CD4-positive, alpha-beta T cell (primary cell): ENCODE results near the gene FAM89A. TPM values are rescaled to one million over a fixed set of nuclear protein-coding genes. Genes with fewer than 3 reads are reported as not detected.
A peak's percentile ranks its signal among the peaks of the same experiment; 100 is the strongest.

Source experiments
- ATAC-seq: fragments of 200-7000 bp; cut with Tn5 transposase; one replicate; pipeline ENCODE4 v1.10.0; 2022; ENCODE audit warnings: mild to moderate bottlenecking; ENCODE audit not compliant: poor library complexity
- CTCF ChIA-PET: fragments of 350-600 bp; sonication (Branson Sonifier 250); formaldehyde crosslinking; loops from one replicate; lab custom pipeline; 2021; ENCODE audit warnings: antibody characterized with exemption, inconsistent platforms; lab: Charles Lee
- POLR2A ChIA-PET: fragments of 350-600 bp; sonication (Branson Sonifier 250); formaldehyde crosslinking; loops from one replicate; lab custom pipeline; 2021; ENCODE audit warnings: antibody characterized with exemption, inconsistent platforms; lab: Charles Lee
- DNase-seq, 14 experiments: peaks; one replicate each; pipeline ENCODE4 v3.0.0-alpha.2; 2013 to 2020; ENCODE audit warnings: mixed read lengths in 2 of 14
- H3K27ac ChIP-seq, 2 donors: one replicate each; pipeline versions ENCODE4 v1.5.1 to v1.7.0; 2013; ENCODE audit warnings: low read length in 2 of 2, low read depth in 1 of 2, mild to moderate bottlenecking in 1 of 2
- H3K27me3 ChIP-seq, 2 experiments: 1 replicate in 1 of 2; 2 replicates in 1 of 2; pipeline versions ENCODE4 v1.6.1 to v1.7.0; 2013; ENCODE audit warnings: low read length in 2 of 2, control low read depth in 1 of 2, mild to moderate bottlenecking in 1 of 2, moderate library complexity in 1 of 2; ENCODE audit not compliant: insufficient read depth in 2 of 2, control insufficient read depth in 1 of 2
- H3K36me3 ChIP-seq: one replicate; pipeline ENCODE4 v1.6.1; 2013; ENCODE audit warnings: low read length, control low read depth; ENCODE audit not compliant: insufficient read depth
- H3K4me1 ChIP-seq: one replicate; pipeline ENCODE4 v1.6.1; 2013; ENCODE audit warnings: low read length, control low read depth; ENCODE audit not compliant: insufficient read depth
- H3K4me3 ChIP-seq: one replicate; pipeline ENCODE4 v1.5.1; 2013; ENCODE audit warnings: mild to moderate bottlenecking, low read length, moderate library complexity
- H3K9me3 ChIP-seq, 2 experiments: 1 replicate in 1 of 2; 2 replicates in 1 of 2; pipeline versions ENCODE4 v1.6.1 to v1.7.0; 2013; ENCODE audit warnings: low read length in 2 of 2, mild to moderate bottlenecking in 2 of 2, control low read depth in 1 of 2, moderate library complexity in 1 of 2; ENCODE audit not compliant: control insufficient read depth in 1 of 2, insufficient read depth in 1 of 2
- H3K27ac Mint-ChIP-seq: one replicate; pipeline ENCODE4 v1.8.0; 2020; ENCODE audit warnings: mixed read lengths
- H3K27me3 Mint-ChIP-seq: one replicate; pipeline ENCODE4 v1.8.0; 2021; ENCODE audit warnings: mixed read lengths
- H3K36me3 Mint-ChIP-seq: one replicate; pipeline ENCODE4 v1.8.0; 2021; ENCODE audit warnings: low read depth, mixed read lengths
- H3K4me1 Mint-ChIP-seq: one replicate; pipeline ENCODE4 v1.8.0; 2021; ENCODE audit warnings: low read depth, mixed read lengths
- H3K4me3 Mint-ChIP-seq: one replicate; pipeline ENCODE4 v1.8.0; 2020; ENCODE audit warnings: mild to moderate bottlenecking, mixed read lengths
- H3K9me3 Mint-ChIP-seq: one replicate; pipeline ENCODE4 v1.8.0; 2020; ENCODE audit warnings: mixed read lengths
- intact Hi-C, 2 experiments: fragments of 100-400 bp; cut with DNase I in 1 of 2; cut with micrococcal nuclease in 1 of 2; formaldehyde crosslinking; loops; one replicate each; pipeline versions ENCODE4 v1.15.1 to v1.9.0; 2023 to 2025; cut with DNase I, micrococcal nuclease
- total RNA-seq, 174 experiments: library from RNA in 2 of 174; stranded (reverse) in 2 of 174; gene quantifications; one replicate each; pipeline ENCODE4 v1.2.3 and lab custom pipeline; 2021 to 2026
- TF ChIP-seq, protein P1 (sequence below): fragments of 200-600 bp; IDR thresholded peaks from one replicate; pipeline ENCODE4 v1.8.0; 2022; ENCODE audit warnings: antibody characterized with exemption, mild to moderate bottlenecking

FAM89A gene
- total RNA-seq, 2 experiments from 2014 or later: 3.3 to 4.0 TPM

DNA sequence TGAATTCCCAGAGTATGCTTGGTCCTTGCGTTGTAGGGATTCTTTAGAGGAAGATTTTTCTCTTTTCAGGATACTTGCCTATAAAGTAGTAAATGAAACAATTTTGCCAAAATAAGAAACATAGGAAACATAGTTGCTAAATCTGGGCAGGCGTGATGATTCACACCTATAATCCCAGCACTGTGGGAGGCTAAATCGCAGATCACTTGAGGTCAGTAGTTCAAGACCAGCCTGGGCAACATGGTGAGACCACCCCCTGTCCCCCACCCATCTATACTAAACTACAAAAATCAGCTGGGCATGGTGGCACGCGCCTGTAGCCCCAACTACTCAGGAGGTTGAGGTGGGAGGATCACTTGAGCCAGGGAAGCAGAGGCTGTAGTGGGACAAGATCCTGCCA is 56.2 kb downstream of the FAM89A start:
- CTCF ChIA-PET: no interaction called here
- Histone ChIP-seq H3K9me3 (no peaks in the 10 kb centered on the region), H3K4me1 (peaks cover 13% of the 10 kb centered on the region), H3K27me3 (no peaks in the 10 kb centered on the region), H3K27ac (no peak overlapping the region), H3K36me3 (peaks cover 21% of the 10 kb centered on the region), H3K4me3 (no peak overlapping the region)
- no peak for DNase-seq
- H3K27me3 Mint-ChIP-seq: no peaks in the 10 kb centered on the region
- no peak overlapping the region for H3K27ac Mint-ChIP-seq
- intact Hi-C loops: no loop called here
- peaks cover 11% of the 10 kb centered on the region for H3K4me1 Mint-ChIP-seq
- no peak overlapping the region for H3K4me3 Mint-ChIP-seq
- TF ChIP-seq, protein P1, sequence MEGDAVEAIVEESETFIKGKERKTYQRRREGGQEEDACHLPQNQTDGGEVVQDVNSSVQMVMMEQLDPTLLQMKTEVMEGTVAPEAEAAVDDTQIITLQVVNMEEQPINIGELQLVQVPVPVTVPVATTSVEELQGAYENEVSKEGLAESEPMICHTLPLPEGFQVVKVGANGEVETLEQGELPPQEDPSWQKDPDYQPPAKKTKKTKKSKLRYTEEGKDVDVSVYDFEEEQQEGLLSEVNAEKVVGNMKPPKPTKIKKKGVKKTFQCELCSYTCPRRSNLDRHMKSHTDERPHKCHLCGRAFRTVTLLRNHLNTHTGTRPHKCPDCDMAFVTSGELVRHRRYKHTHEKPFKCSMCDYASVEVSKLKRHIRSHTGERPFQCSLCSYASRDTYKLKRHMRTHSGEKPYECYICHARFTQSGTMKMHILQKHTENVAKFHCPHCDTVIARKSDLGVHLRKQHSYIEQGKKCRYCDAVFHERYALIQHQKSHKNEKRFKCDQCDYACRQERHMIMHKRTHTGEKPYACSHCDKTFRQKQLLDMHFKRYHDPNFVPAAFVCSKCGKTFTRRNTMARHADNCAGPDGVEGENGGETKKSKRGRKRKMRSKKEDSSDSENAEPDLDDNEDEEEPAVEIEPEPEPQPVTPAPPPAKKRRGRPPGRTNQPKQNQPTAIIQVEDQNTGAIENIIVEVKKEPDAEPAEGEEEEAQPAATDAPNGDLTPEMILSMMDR: no peak
- no peak for ATAC-seq
- no peaks in the 10 kb centered on the region for H3K9me3 Mint-ChIP-seq
- peaks cover 45% of the 10 kb centered on the region for H3K36me3 Mint-ChIP-seq
- POLR2A ChIA-PET: no interaction called here

DNA sequence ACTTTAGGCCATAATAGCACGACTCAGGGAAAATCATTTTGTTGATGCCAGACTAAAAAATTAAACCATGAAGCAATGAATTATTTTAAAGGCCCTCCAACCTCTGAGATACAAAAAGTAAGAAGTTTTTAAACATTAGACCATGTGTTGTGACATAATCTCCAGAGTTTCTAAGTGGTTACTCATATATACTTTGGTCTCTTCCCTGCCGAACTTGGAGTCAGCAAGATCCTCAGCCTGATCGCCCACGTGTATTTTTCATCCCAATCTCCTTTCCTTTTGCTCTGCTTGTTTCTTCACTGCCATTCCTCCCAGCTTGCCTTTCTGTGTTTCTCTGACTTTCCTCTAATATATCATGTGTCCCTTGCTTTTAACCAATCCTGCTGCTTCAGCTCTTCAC is 57.4 kb downstream of the FAM89A start:
- Mint-ChIP-seq H3K4me1 (peaks cover 12% of the 10 kb centered on the region), H3K27ac (no peak overlapping the region), H3K4me3 (no peak overlapping the region), H3K36me3 (peaks cover 45% of the 10 kb centered on the region), H3K9me3 (no peaks in the 10 kb centered on the region), H3K27me3 (no peaks in the 10 kb centered on the region)
- no peaks in the 10 kb centered on the region for H3K27me3 ChIP-seq
- ChIA-PET CTCF (no interaction called here), POLR2A (no interaction called here)
- no peak overlapping the region for H3K27ac ChIP-seq
- TF ChIP-seq, protein P1: no peak
- peaks cover 21% of the 10 kb centered on the region for H3K36me3 ChIP-seq
- peaks cover 16% of the 10 kb centered on the region for H3K4me1 ChIP-seq
- DNase-seq (no peak), ATAC-seq (no peak)
- intact Hi-C loops: no loop called here
- no peaks in the 10 kb centered on the region for H3K9me3 ChIP-seq
- no peak overlapping the region for H3K4me3 ChIP-seq

DNA sequence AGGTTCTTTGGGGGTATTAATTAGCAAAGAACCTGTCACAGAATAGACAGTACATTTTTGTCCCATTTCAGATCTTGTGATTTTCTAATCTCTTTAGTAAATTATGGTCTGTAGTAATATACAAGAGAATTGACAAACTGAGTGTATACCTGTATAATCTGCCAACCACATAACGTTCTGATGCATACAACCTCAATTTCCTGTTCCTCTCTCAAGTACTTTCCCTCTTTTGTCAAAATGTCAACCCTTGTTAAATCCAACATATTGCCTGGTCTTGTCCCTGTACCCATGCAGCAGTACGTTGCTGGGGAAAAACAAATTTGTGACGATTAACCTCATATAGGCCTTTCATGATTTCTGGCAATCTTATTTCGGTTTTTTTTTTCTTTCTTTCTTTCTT is 60.1 kb downstream of the FAM89A start:
- Mint-ChIP-seq H3K36me3 (peaks cover 43% of the 10 kb centered on the region), H3K4me3 (no peak overlapping the region), H3K9me3 (no peaks in the 10 kb centered on the region), H3K27me3 (no peaks in the 10 kb centered on the region), H3K27ac (no peak overlapping the region), H3K4me1 (peaks cover 29% of the 10 kb centered on the region)
- intact Hi-C loops: loop anchor here (1.0 to 10.0 kb wide), 11 partner anchors 59 to 547 kb away; partner anchors contain the start of genes COG2 (in 2 of the 2), C1orf198 (in 1 of the 2), EXOC8 (in 1 of the 2) and FAM89A (in 1 of the 2)
- H3K27ac ChIP-seq: no peak overlapping the region
- peaks cover 39% of the 10 kb centered on the region for H3K4me1 ChIP-seq
- no peak overlapping the region for H3K4me3 ChIP-seq
- ChIA-PET POLR2A (interaction anchor here (4.1 kb wide), 1 partner anchor 60 kb away, joined by 28 read pairs; the partner anchor contains the start of gene FAM89A), CTCF (interaction anchor here (0.8 kb wide), 2 partner anchors 35 to 57 kb away, joined by 3 read pairs; no protein-coding TSS in a partner anchor)
- no peaks in the 10 kb centered on the region for H3K9me3 ChIP-seq
- peaks cover 21% of the 10 kb centered on the region for H3K36me3 ChIP-seq
- no peaks in the 10 kb centered on the region for H3K27me3 ChIP-seq
- TF ChIP-seq, protein P1: no peak
- peak in 3 of 14 experiments; percentile 26 to 46 (median 40) for DNase-seq
- ATAC-seq: no peak
